Effector CD8-positive, alpha-beta T cell (primary cell): ENCODE data around the gene DNAJB11.
"Not testable (repeated sequence)": the region's sequence is repeated elsewhere in the genome, so short reads cannot be mapped to it uniquely, and the experiment has no call there.

ENCODE experiments used
- DNase-seq: peaks from one replicate; lab custom pipeline; 2025; lab: John Stamatoyannopoulos, UW

Gene DNAJB11

DNA sequence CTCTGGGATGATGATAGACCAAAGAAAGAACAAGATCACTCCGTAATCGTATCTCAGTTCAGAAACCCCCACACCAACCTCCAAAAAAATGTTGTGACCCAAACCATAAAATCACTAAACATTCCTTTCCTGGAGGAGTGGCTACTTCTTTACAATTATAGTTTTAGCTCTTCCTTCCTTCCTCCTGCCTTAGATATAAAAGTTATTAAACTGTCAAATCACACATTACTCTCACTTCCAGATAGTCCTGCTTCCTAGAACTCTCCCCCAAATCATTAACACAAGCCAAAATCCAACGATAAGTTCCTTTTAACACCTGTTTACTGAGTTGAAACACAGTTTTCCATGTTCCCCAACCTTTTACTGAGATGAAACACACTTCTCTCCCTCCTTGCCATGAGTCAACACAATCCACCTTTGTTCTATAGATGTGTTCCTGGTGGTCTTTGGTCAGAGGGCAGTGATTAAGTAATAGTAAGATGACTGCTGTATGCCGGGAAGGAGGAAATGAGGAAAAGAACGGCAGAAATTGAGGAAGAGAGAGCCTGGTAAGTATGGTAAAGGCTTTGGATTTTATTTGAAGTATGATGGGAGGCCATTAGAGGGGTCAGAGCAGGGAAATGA, 18.0 kb upstream of the DNAJB11 start:
- no peak for DNase-seq

- DNase-seq, result no peak
Measured at GRCh38 chr3:186564586-186564985, 5.9 kb upstream of the DNAJB11 start.

GRCh38 chr3:186566772-186567071, 3.8 kb upstream of the DNAJB11 start:
- no peak for DNase-seq

- peak; percentile 94 for DNase-seq
Measured at GRCh38 chr3:186567072-186567921, 3.2 kb upstream of the DNAJB11 start, which contains the start of gene TBCCD1. TSS of gene TBCCD1 (minus strand) at chr3:186567339. CDS start at chr3:186564329, 3,010 bp downstream.

- DNase-seq, result not testable (repeated sequence)
Measured at GRCh38 chr3:186569361-186569760, 1.2 kb upstream of the DNAJB11 start.

- DNase-seq, result no peak
Measured at GRCh38 chr3:186569779-186570095, 783 bp upstream of the DNAJB11 start.

- no peak for DNase-seq
Measured at GRCh38 chr3:186570941-186571643, 572 bp downstream of the DNAJB11 start.

DNA sequence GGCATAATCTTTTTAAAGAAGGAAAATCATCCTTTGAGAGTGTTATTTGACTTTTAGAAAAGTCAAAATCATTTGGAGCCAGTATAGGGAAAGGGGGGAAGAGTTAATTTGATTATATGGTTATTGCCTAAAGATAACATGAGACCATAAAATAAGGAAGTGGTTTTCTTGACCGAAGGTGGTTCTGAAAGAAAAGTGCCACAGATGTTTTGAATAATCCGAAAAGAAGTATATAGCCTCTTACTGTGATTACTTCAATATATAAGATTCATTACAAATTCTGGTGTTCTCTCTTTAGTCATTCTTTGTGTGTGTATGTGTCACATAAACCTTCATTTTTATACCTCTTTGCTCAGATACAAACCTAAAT, 1.1 kb downstream of the DNAJB11 start:
- no peak for DNase-seq

GRCh38 chr3:186577521-186577920, 7.0 kb downstream of the DNAJB11 start:
- no peak for DNase-seq

DNA sequence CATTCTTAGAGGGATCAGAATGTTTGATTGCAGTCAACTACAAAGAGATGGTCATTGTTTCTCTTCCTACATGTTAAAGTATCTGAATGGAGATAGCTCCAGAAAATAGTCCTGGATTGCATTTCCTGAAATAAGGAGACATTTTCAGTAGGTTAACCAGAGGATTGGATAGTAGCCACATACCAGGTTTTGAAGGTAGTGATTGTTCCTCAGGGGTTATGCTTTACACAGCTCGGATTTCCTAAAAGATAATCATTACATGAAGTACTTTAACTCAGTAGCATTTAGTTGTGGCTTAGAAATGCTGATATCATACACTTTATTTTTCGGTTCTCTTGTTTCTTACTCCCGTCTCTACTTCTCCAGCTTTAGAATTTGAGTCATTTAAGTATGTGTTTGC, 10.3 kb downstream of the DNAJB11 start:
- no peak for DNase-seq

DNA sequence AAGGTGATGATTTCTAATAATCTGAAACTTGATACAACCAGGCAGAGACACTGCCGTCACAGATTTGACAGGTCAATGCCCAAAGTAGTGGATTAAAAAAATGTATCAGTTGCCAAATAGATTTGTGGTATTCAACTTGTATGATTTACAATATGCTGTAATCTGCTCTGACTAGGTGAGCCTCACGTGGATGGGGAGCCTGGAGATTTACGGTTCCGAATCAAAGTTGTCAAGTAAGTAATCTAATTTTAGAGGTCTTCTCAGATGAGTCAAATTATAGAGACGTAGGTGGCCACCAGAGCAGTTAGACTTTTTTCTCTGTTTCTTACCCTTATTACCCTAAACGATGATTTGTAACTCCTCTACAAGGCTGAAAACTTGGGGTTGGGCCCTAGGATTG, 12.0 kb downstream of the DNAJB11 start:
- no peak for DNase-seq

GRCh38 chr3:186583831-186584230, 13.3 kb downstream of the DNAJB11 start:
- no peak for DNase-seq

- not testable (repeated sequence) for DNase-seq
Measured at GRCh38 chr3:186586245-186586644, 15.7 kb downstream of the DNAJB11 start.

- DNase-seq, result no peak
Measured at GRCh38 chr3:186587183-186587582, 16.7 kb downstream of the DNAJB11 start.

- DNase-seq, result no peak
Measured at GRCh38 chr3:186588632-186589031, 18.1 kb downstream of the DNAJB11 start.

DNA sequence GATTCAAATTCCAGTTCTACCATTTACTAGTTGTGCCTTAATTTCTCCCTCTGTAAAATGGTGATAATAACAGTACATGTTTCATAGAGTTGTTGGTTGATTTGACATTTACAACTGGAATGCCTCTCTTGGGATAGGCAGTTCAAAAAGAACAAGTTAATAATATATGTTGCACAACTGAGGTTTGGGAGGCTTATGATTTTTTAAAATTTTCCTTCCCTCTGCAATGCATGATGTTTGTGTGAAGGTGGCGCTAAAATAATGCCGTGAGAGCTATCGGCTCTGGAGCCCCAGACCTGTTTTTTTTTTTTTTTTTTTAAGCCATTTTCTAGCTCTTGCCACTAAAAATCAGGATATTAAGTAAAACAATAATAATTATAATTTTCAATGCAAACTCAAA, 18.6 kb downstream of the DNAJB11 start:
- no peak for DNase-seq

- DNase-seq, result no peak
Measured at GRCh38 chr3:186589856-186590579, 19.5 kb downstream of the DNAJB11 start.

DNA sequence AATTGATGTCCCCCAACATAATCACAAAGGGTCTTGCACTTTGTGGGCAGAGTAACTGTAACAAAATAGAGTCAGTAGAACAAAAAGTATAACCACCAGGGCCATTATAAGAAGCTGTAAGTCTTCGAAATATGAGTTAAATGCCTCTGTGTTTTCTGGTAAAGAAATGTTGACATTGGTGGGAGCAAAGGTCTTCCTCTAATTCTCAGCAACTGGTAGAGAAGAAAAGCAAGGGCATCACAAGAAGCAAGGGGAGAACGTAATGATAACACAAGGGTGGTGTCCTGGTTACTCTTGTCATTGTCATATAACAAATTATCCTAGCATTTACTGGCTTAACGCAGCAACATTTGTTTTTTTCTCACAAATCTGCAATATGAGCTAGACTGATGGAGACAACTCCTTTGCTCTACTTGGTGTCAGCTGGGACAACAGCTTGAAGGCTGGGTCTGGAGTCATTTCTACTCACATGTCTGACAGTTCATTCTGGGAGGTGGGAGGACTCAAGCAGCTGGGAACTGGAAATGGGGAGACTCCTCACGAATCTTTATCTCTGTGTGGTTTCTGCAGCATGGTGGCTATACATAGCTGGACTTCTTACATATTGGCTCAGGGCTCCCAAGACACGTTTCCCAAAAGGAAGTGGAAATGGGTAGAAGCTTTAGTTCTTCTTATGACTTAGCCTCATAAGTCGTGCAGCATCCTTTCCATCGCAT, 20.2 kb downstream of the DNAJB11 start:
- DNase-seq, result no peak

DNA sequence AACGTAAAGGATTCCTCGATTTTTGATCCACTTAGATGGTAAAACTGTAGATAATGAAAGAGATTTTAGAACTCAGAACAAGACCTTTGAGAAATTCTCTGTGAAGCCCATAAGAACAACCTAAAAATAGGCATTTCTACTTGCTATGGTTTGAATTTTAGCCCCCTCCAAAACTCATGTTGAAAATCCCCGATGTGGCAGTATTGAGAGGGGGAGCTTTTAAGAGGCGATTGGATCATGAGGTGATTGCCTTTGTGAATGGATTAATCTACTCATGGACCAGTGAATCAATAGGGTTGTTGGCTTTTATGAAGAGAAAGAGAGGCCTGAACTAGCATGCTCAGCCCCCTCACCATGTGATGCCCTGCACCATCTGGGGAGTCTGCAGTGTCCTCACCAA, 22.2 kb downstream of the DNAJB11 start:
- DNase-seq, result no peak

- DNase-seq, result no peak
Measured at GRCh38 chr3:186593862-186594261, 23.3 kb downstream of the DNAJB11 start.

DNA sequence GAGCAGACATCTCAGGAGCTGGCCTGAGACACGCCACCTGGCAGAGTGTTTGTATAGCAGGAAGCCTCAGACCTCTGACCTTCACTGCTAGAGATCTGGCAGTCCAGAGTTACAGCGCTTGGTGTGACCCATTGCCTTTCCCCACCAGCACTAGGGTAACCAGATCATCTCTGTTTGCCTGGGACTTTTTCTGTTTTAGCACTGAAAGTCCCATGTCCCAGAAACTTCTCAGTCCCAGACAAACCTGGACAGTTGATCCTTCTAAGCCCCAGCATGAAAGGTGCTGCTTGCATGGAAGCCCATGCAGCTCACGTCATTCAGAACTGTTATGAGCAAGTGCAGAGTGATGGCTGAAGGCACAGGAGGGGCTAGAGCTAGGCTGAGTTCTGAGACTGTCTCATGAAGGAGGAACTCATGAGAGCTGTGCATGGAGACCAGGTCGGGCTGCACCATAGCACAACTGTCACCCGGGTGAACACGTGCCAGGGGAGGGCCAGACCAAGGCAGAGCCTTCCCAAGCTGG, 24.1 kb downstream of the DNAJB11 start:
- no peak for DNase-seq
